ENCODE data around the gene PC. TPM values are rescaled to one million over a fixed set of nuclear protein-coding genes. Genes with fewer than 3 reads are reported as not detected.

PC gene
- total RNA-seq, 1 experiment from 2014 or later, result 40.5 TPM

GRCh38 chr11:66909181-66909580, 49.0 kb downstream of the PC start:
- H3K27me3 Mint-ChIP-seq (ENCODE audit: unreplicated experiment), result no peaks in the 10 kb centered on the region
- TF ChIP-seq CTCF (IDR thresholded peaks at IDR 0.05; ENCODE audit: unreplicated experiment), result no peak
- H3K27ac Mint-ChIP-seq (ENCODE audit: unreplicated experiment), result no peak overlapping the region
- H3K4me3 Mint-ChIP-seq (ENCODE audit: low read depth, unreplicated experiment), result no peak overlapping the region
- intact Hi-C loops (cut with micrococcal nuclease; ENCODE audit: unreplicated experiment), result no loop called here
- peaks cover 19% of the 10 kb centered on the region for H3K4me1 Mint-ChIP-seq (ENCODE audit: low read depth, unreplicated experiment)
- no peaks in the 10 kb centered on the region for H3K9me3 Mint-ChIP-seq (ENCODE audit: low read depth, unreplicated experiment)
- CTCF ChIA-PET, result no interaction called here
- DNase-seq, result no peak
- no TSS peak for BruUV-seq (replicated peaks)
- H3K36me3 Mint-ChIP-seq (ENCODE audit: insufficient read depth, unreplicated experiment), result no peaks in the 10 kb centered on the region

- CTCF ChIA-PET, result no interaction called here
- no peak for TF ChIP-seq CTCF (IDR thresholded peaks at IDR 0.05; ENCODE audit: unreplicated experiment)
- BruUV-seq (replicated peaks), result no TSS peak
- Mint-ChIP-seq H3K36me3 (ENCODE audit: insufficient read depth, unreplicated experiment) (no peaks in the 10 kb centered on the region), H3K27me3 (ENCODE audit: unreplicated experiment) (no peaks in the 10 kb centered on the region), H3K4me3 (ENCODE audit: low read depth, unreplicated experiment) (no peak overlapping the region), H3K27ac (ENCODE audit: unreplicated experiment) (no peak overlapping the region), H3K4me1 (ENCODE audit: low read depth, unreplicated experiment) (peaks cover 21% of the 10 kb centered on the region), H3K9me3 (ENCODE audit: low read depth, unreplicated experiment) (no peaks in the 10 kb centered on the region)
- DNase-seq, result no peak
- intact Hi-C loops (cut with micrococcal nuclease; ENCODE audit: unreplicated experiment), result no loop called here
Measured at GRCh38 chr11:66907751-66908630, 50.2 kb downstream of the PC start.

GRCh38 chr11:66906061-66906733, 52.0 kb downstream of the PC start:
- no peaks in the 10 kb centered on the region for H3K9me3 Mint-ChIP-seq (ENCODE audit: low read depth, unreplicated experiment)
- no peak overlapping the region for H3K4me3 Mint-ChIP-seq (ENCODE audit: low read depth, unreplicated experiment)
- DNase-seq, result no peak
- H3K4me1 Mint-ChIP-seq (ENCODE audit: low read depth, unreplicated experiment), result peaks cover 30% of the 10 kb centered on the region
- H3K27ac Mint-ChIP-seq (ENCODE audit: unreplicated experiment), result no peak overlapping the region
- no peaks in the 10 kb centered on the region for H3K36me3 Mint-ChIP-seq (ENCODE audit: insufficient read depth, unreplicated experiment)
- no TSS peak for BruUV-seq (replicated peaks)
- TF ChIP-seq CTCF (IDR thresholded peaks at IDR 0.05; ENCODE audit: unreplicated experiment), result no peak
- H3K27me3 Mint-ChIP-seq (ENCODE audit: unreplicated experiment), result no peaks in the 10 kb centered on the region
- CTCF ChIA-PET, result no interaction called here
- intact Hi-C loops (cut with micrococcal nuclease; ENCODE audit: unreplicated experiment), result no loop called here

GRCh38 chr11:66905631-66906030, 52.6 kb downstream of the PC start:
- no TSS peak for BruUV-seq (replicated peaks)
- H3K27ac Mint-ChIP-seq (ENCODE audit: unreplicated experiment), result no peak overlapping the region
- CTCF ChIA-PET, result no interaction called here
- H3K36me3 Mint-ChIP-seq (ENCODE audit: insufficient read depth, unreplicated experiment), result no peaks in the 10 kb centered on the region
- DNase-seq, result no peak
- peaks cover 30% of the 10 kb centered on the region for H3K4me1 Mint-ChIP-seq (ENCODE audit: low read depth, unreplicated experiment)
- intact Hi-C loops (cut with micrococcal nuclease; ENCODE audit: unreplicated experiment), result no loop called here
- TF ChIP-seq CTCF (IDR thresholded peaks at IDR 0.05; ENCODE audit: unreplicated experiment), result no peak
- H3K27me3 Mint-ChIP-seq (ENCODE audit: unreplicated experiment), result no peaks in the 10 kb centered on the region
- H3K4me3 Mint-ChIP-seq (ENCODE audit: low read depth, unreplicated experiment), result no peak overlapping the region
- no peaks in the 10 kb centered on the region for H3K9me3 Mint-ChIP-seq (ENCODE audit: low read depth, unreplicated experiment)

Measured in Calu3 (cell line).